PC-3 (cell line): Measurements from ENCODE around the gene ANKMY2. TPM values are rescaled to one million over a fixed set of nuclear protein-coding genes. Genes with fewer than 3 reads are reported as not detected.

ENCODE experiments used
- ATAC-seq: fragments of 200-7000 bp; cut with Tn5 transposase; 2 replicates; pipeline ENCODE4 v1.9.1; 2020; ENCODE audit warnings: mild to moderate bottlenecking, moderate library complexity
- BruUV-seq: library from RNA; stranded (reverse); fragments of 400-500 nt; replicated peaks from 2 replicates; lab custom pipeline; 2021; lab: Mats Ljungman, UMichigan
- CTCF ChIA-PET: fragments of 300-600 bp; sonication (Branson Sonifier 250); formaldehyde crosslinking; loops from one replicate; lab custom pipeline; 2022; ENCODE audit warnings: antibody characterized with exemption; lab: Charles Lee
- POLR2A ChIA-PET: fragments of 300-600 bp; sonication (Branson Sonifier 250); formaldehyde crosslinking; loops from one replicate; lab custom pipeline; 2022; ENCODE audit warnings: antibody characterized with exemption; ENCODE audit not compliant: unreplicated experiment; lab: Charles Lee
- DNase-seq: peaks from one replicate; pipeline ENCODE4 v3.0.0-alpha.2; 2015
- H2AFZ ChIP-seq: fragments of 300-600 bp; sonication (generic); 2 replicates; pipeline ENCODE4 v1.6.0; 2016; ENCODE audit warnings: antibody characterized with exemption, low read length
- H3F3A ChIP-seq: fragments of 300-600 bp; sonication (generic); one replicate; pipeline ENCODE4 v1.6.0; 2017; ENCODE audit warnings: antibody characterized with exemption, low read length, control low read depth, mild to moderate bottlenecking; ENCODE audit not compliant: unreplicated experiment
- H3K27ac ChIP-seq: fragments of 300-600 bp; sonication (generic); 2 replicates; pipeline ENCODE4 v1.5.1; 2016; ENCODE audit warnings: mild to moderate bottlenecking, low read length
- H3K27me3 ChIP-seq: fragments of 300-600 bp; sonication (generic); 2 replicates; pipeline ENCODE4 v1.6.1; 2016; ENCODE audit warnings: low read length, mixed read lengths
- H3K36me3 ChIP-seq: fragments of 300-600 bp; sonication (generic); 2 replicates; pipeline ENCODE4 v1.6.1; 2016; ENCODE audit warnings: low read depth, mixed run types, low read length, mixed read lengths
- H3K4me1 ChIP-seq: fragments of 300-600 bp; sonication (generic); 2 replicates; pipeline ENCODE4 v1.5.1; 2016; ENCODE audit warnings: low read length; ENCODE audit not compliant: insufficient read depth
- H3K4me2 ChIP-seq: fragments of 300-600 bp; sonication (generic); 2 replicates; pipeline ENCODE4 v1.6.0; 2016; ENCODE audit warnings: low read length
- H3K4me3 ChIP-seq: fragments of 300-600 bp; sonication (generic); 2 replicates; pipeline ENCODE4 v1.5.1; 2016; ENCODE audit warnings: mild to moderate bottlenecking, low read length, mixed read lengths
- H3K79me2 ChIP-seq: fragments of 300-600 bp; sonication (generic); 2 replicates; pipeline ENCODE4 v1.6.1; 2017; ENCODE audit warnings: low read length, mixed read lengths
- H3K9ac ChIP-seq: fragments of 300-600 bp; sonication (generic); 2 replicates; pipeline ENCODE4 v1.6.0; 2016; ENCODE audit warnings: mild to moderate bottlenecking, low read length
- H3K9me2 ChIP-seq: fragments of 300-600 bp; sonication (generic); replicated peaks from 2 replicates; pipeline ENCODE4 v1.6.1; 2016; ENCODE audit warnings: mixed run types, low read length, mixed read lengths
- H3K9me3 ChIP-seq: fragments of 300-600 bp; sonication (generic); 2 replicates; pipeline ENCODE4 v1.6.1; 2016; ENCODE audit warnings: low read length, mixed read lengths
- H4K20me1 ChIP-seq: fragments of 300-600 bp; sonication (generic); 2 replicates; pipeline ENCODE4 v1.6.1; 2016; ENCODE audit warnings: low read length, mixed read lengths
- EZH2 ChIP-seq: fragments of 300-600 bp; sonication (generic); IDR thresholded peaks from one replicate; pipeline ENCODE4 v1.6.1; 2017; ENCODE audit warnings: antibody characterized with exemption, mild to moderate bottlenecking, low read length; ENCODE audit not compliant: unreplicated experiment
- EZH2phosphoT487 ChIP-seq: fragments of 300-600 bp; sonication (generic); IDR thresholded peaks from 2 replicates; pipeline ENCODE4 v1.6.1; 2018; ENCODE audit warnings: mild to moderate bottlenecking, antibody characterized with exemption, low read length, borderline replicate concordance
- intact Hi-C: fragments of 100-400 bp; cut with micrococcal nuclease; formaldehyde crosslinking; loops from 2 replicates; pipeline ENCODE4 v1.9.0; 2023
- total RNA-seq: library from RNA; depleted of rRNA; stranded (reverse); fragments of >200 nt; gene quantifications from 2 replicates; pipeline ENCODE4 v1.2.3, GENCODE V29; 2014
- TF ChIP-seq, protein P1 (sequence below): fragments of 300-600 bp; sonication (generic); conservative IDR thresholded peaks from 2 replicates; pipeline ENCODE4 v1.5.1; 2017; ENCODE audit warnings: antibody characterized with exemption, low read depth, mild to moderate bottlenecking, low read length

The ANKMY2 gene
- total RNA-seq, 1 experiment from 2014 or later: 8.5 TPM

- intact Hi-C loops: loop anchor here (2.0 to 5.0 kb wide), 2 partner anchors 216 to 272 kb away; no protein-coding TSS in a partner anchor
- Histone ChIP-seq H3K27ac (0 out of 2 replicates have a peak overlapping the region, but pooled peaks have one; percentile 12), H3K9ac (peak overlapping the region; percentile 85), H3K27me3 (no peaks in the 10 kb centered on the region), H4K20me1 (peaks cover 34% of the 10 kb centered on the region), H3K36me3 (no peaks in the 10 kb centered on the region), H2AFZ (peak overlapping the region; percentile 91), H3K4me2 (peak overlapping the region; percentile 85), H3K9me3 (no peaks in the 10 kb centered on the region), H3F3A (peaks cover 4% of the 10 kb centered on the region), H3K9me2 (no peaks in the 10 kb centered on the region), H3K4me1 (peaks cover 29% of the 10 kb centered on the region), H3K79me2 (peaks cover 59% of the 10 kb centered on the region), H3K4me3 (peak overlapping the region; percentile 95)
- TSS peak; percentile 39 for BruUV-seq
- CTCF ChIA-PET: interaction anchor here (0.6 kb wide), 1 partner anchor 23 kb away, joined by 3 read pairs; no protein-coding TSS in a partner anchor
- ATAC-seq (peak; percentile 18), DNase-seq (peak; percentile 41)
- TF ChIP-seq, protein P1, sequence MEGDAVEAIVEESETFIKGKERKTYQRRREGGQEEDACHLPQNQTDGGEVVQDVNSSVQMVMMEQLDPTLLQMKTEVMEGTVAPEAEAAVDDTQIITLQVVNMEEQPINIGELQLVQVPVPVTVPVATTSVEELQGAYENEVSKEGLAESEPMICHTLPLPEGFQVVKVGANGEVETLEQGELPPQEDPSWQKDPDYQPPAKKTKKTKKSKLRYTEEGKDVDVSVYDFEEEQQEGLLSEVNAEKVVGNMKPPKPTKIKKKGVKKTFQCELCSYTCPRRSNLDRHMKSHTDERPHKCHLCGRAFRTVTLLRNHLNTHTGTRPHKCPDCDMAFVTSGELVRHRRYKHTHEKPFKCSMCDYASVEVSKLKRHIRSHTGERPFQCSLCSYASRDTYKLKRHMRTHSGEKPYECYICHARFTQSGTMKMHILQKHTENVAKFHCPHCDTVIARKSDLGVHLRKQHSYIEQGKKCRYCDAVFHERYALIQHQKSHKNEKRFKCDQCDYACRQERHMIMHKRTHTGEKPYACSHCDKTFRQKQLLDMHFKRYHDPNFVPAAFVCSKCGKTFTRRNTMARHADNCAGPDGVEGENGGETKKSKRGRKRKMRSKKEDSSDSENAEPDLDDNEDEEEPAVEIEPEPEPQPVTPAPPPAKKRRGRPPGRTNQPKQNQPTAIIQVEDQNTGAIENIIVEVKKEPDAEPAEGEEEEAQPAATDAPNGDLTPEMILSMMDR: no peak
- TF ChIP-seq EZH2phosphoT487: no peak
- TF ChIP-seq EZH2: no peak
- POLR2A ChIA-PET: interaction anchor here (0.7 kb wide), 1 partner anchor 22 kb away, joined by 3 read pairs; no protein-coding TSS in a partner anchor
Measured at GRCh38 chr7:16644636-16645592, 640 bp downstream of the ANKMY2 start.

GRCh38 chr7:16644157-16644556, 1.4 kb downstream of the ANKMY2 start:
- no peak for ATAC-seq
- no peaks in the 10 kb centered on the region for H3K36me3 ChIP-seq
- no peak overlapping the region for H3K27ac ChIP-seq
- H3K9me3 ChIP-seq: no peaks in the 10 kb centered on the region
- POLR2A ChIA-PET: no interaction called here
- peaks cover 4% of the 10 kb centered on the region for H3F3A ChIP-seq
- H3K79me2 ChIP-seq: peaks cover 52% of the 10 kb centered on the region
- no peaks in the 10 kb centered on the region for H3K9me2 ChIP-seq
- H3K27me3 ChIP-seq: no peaks in the 10 kb centered on the region
- intact Hi-C loops: loop anchor here (2.0 kb wide), 1 partner anchor 215 kb away; no protein-coding TSS in a partner anchor
- H4K20me1 ChIP-seq: peaks cover 26% of the 10 kb centered on the region
- H3K9ac ChIP-seq: peak overlapping the region; percentile 85
- peaks cover 22% of the 10 kb centered on the region for H3K4me1 ChIP-seq
- H2AFZ ChIP-seq: peak overlapping the region; percentile 91
- BruUV-seq: no TSS peak
- H3K4me3 ChIP-seq: peak overlapping the region; percentile 95
- TF ChIP-seq, protein P1: no peak
- no peak for TF ChIP-seq EZH2
- no peak for TF ChIP-seq EZH2phosphoT487
- DNase-seq: no peak
- CTCF ChIA-PET: interaction anchor here (0.6 kb wide), 2 partner anchors 24 to 312 kb away, joined by 3 to 5 read pairs; no protein-coding TSS in a partner anchor
- peak overlapping the region; percentile 85 for H3K4me2 ChIP-seq
